GM18511 (cell line): ENCODE data around the gene IFNL4.

Experiments
- ATAC-seq: cut with Tn5 transposase; IDR thresholded peaks from one replicate; pipeline ENCODE4 v1.9.1; 2021; ENCODE audit warnings: mild to moderate bottlenecking, moderate library complexity; ENCODE audit not compliant: unreplicated experiment

Gene IFNL4

DNA sequence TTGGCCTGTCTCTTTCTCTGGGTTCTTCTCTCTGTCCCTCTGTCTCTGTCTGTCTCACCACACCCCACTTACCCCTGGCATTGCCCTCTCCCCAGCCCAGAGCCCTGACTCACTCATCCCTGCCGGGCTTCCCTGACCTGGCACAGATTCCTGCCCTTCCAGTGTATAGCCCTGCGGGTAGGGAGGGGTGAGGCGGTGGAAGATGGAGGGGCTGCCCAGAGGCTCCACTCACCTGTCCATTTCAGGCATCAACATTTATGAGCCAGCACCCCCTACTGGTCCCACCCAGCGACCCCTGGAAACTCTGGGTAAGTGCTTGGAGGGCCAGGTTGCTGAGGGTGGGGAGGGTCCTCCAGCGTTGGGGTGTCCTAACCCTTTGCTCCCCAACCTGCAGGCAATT, 50.8 kb downstream of the IFNL4 start:
- no peak for ATAC-seq

DNA sequence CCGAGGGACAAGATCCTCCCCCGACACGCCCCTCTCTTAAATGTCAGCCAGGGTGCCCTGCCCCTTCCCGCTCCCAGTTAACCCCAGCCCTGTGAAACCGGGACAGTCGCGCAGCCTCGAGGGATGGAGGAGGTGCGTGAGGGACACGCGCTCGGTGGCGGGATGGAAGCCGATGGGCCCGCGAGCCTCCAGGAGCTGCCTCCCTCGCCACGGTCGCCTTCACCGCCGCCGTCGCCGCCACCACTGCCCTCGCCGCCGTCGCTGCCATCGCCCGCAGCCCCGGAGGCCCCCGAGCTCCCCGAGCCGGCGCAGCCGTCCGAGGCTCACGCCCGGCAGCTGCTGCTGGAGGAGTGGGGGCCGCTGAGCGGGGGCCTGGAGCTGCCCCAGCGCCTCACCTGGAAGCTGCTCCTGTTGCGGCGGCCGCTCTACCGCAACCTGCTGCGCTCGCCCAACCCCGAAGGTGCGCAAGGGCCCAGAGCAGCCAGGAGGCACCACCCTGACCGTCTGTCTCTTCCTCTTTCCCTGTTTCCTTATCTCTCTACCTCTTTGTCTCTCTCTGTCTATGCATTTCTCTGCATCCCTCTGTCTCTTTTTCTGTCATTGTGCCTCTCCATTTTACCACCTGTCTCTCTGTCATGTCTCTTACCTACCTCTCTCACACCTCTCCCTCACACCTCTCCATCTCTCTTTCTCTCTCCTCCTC, 51.6 kb downstream of the IFNL4 start, which contains the start of gene NCCRP1:
NCCRP1 (plus strand) TSS at position 105 of the 703 bp plus-strand sequence; CDS start at position 124, 19 bp downstream.
- no peak for ATAC-seq

DNA sequence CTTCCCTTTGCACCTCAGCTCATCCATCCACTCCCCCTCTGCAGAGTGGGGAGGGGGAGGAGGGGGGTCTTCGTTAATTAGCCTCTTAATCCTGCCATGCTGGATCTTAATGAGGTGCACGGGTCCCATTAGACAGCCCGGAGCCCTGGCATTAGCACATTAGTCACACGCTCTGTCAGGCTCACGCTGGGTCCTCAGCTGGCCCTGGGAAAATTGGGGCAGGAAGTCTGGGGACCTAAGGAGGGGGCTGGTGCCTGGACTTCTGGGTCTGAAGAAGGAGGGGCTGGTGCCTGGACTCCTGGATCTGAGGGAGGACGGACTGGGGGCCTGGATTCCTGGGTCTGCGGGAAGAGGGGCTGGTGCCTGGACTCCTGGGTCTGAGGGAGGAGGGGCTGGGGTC, 52.3 kb downstream of the IFNL4 start:
- ATAC-seq, result no peak
